ENCODE data around the gene JAGN1.

- TF ChIP-seq CTCF (IDR thresholded peaks at IDR 0.05) = no peak
- no peak for TF ChIP-seq EZH2 (IDR thresholded peaks at IDR 0.05)
- TF ChIP-seq EZH2phosphoT487 (IDR thresholded peaks at IDR 0.05) = no peak
Observed at GRCh38 chr3:9863058-9863772, 27.2 kb upstream of the JAGN1 start.
